HepG2 (cell line): ENCODE results near the gene USP7. TPM values are rescaled to one million over a fixed set of nuclear protein-coding genes. Genes with fewer than 3 reads are reported as not detected.

Source experiments
- ZBTB40 ChIP-seq, 2 experiments: fragments of 450-650 bp in 1 of 2; sonication (generic) in 1 of 2; formaldehyde crosslinking in 1 of 2; IDR thresholded peaks; 2 replicates each; pipeline versions ENCODE4 v1.6.1 to v1.8.0; 2016 to 2022; ENCODE audit warnings: antibody characterized with exemption in 1 of 2, mild to moderate bottlenecking in 1 of 2, missing genetic modification reagents in 1 of 2
- polyA plus RNA-seq, 8 experiments: library from polyadenylated mRNA; depleted of rRNA in 3 of 8; stranded (reverse) in 7 of 8; unstranded in 1 of 8; fragments of >200 nt; fragmentation: Illumina TruSeq in 4 of 8; extraction: Trizol in 4 of 8; gene quantifications; 2 replicates each; pipeline versions ENCODE4 v1.2.1 to v1.2.3, GENCODE V29; 2011 to 2016; ENCODE audit warnings: low read depth in 4 of 8, missing spikeins in 1 of 8, mixed read lengths in 1 of 8; ENCODE audit not compliant: insufficient read depth in 1 of 8
- total RNA-seq, 5 experiments: library from RNA; depleted of rRNA; stranded (reverse); fragments of >200 nt; fragmentation: Illumina TruSeq; extraction: Trizol; gene quantifications; 2 replicates each; pipeline ENCODE4 v1.2.3, GENCODE V29; 2016; ENCODE audit warnings: low read depth in 1 of 5

The USP7 gene
- total and polyA plus RNA-seq, 2 of the 13 experiments (the other 11 are each of a cell fraction or from before 2014, with no cell fraction given) = 52.5 to 173 TPM

GRCh38 chr16:8882041-8882617 lies 81.6 kb downstream of the USP7 start, which contains the start of gene LITAFD (continued):
- TF ChIP-seq ZBTB40 (IDR thresholded peaks at IDR 0.05) (no peak), ZBTB40 (CRISPR knock-in tag; IDR thresholded peaks at IDR 0.05) (no peak)
